WTC11 (cell line): ENCODE data around the gene CUL1. TPM values are rescaled to one million over a fixed set of nuclear protein-coding genes. Genes with fewer than 3 reads are reported as not detected.

Experiments used
- ATAC-seq: fragments of 200-7000 bp; cut with Tn5 transposase; 2 replicates; pipeline ENCODE4 v1.10.0; 2021; ENCODE audit warnings: mild to moderate bottlenecking, moderate library complexity
- CTCF ChIA-PET: fragments of 300-600 bp; sonication (Branson Sonifier 250); formaldehyde crosslinking; loops from one replicate; lab custom pipeline; 2021; ENCODE audit warnings: antibody characterized with exemption; lab: Charles Lee
- POLR2A ChIA-PET: fragments of 350-600 bp; sonication (Branson Sonifier 250); formaldehyde crosslinking; loops from one replicate; lab custom pipeline; 2021; ENCODE audit warnings: antibody characterized with exemption; lab: Charles Lee
- DNase-seq: peaks from one replicate; pipeline ENCODE4 v3.0.0; 2021; ENCODE audit warnings: low spot score
- H3K27ac Mint-ChIP-seq: 2 replicates; pipeline ENCODE4 v1.8.0; 2021; ENCODE audit warnings: mixed read lengths
- H3K27me3 Mint-ChIP-seq: 2 replicates; pipeline ENCODE4 v1.8.0; 2021; ENCODE audit warnings: low read depth, mild to moderate bottlenecking, moderate library complexity, mixed read lengths
- H3K36me3 Mint-ChIP-seq: 2 replicates; pipeline ENCODE4 v1.8.0; 2021; ENCODE audit warnings: mixed read lengths
- H3K4me1 Mint-ChIP-seq: 2 replicates; pipeline ENCODE4 v1.8.0; 2022; ENCODE audit warnings: mixed read lengths
- H3K4me3 Mint-ChIP-seq: 2 replicates; pipeline ENCODE4 v1.8.0; 2021; ENCODE audit warnings: mild to moderate bottlenecking, moderate library complexity, mixed read lengths
- H3K9me3 Mint-ChIP-seq: 2 replicates; pipeline ENCODE4 v1.8.0; 2021; ENCODE audit warnings: mixed read lengths
- ATF1 ChIP-seq: sonication (generic); formaldehyde crosslinking; IDR thresholded peaks from 2 replicates; pipeline ENCODE4 v1.8.1; 2023; ENCODE audit warnings: mild to moderate bottlenecking, moderate library complexity, missing genetic modification reagents
- CBFB ChIP-seq: sonication (generic); formaldehyde crosslinking; IDR thresholded peaks from 2 replicates; pipeline ENCODE4 v1.8.1; 2022; ENCODE audit warnings: mild to moderate bottlenecking, low read depth, missing genetic modification reagents
- CREM ChIP-seq: sonication (generic); formaldehyde crosslinking; IDR thresholded peaks from 2 replicates; pipeline ENCODE4 v1.8.1; 2022; ENCODE audit warnings: mild to moderate bottlenecking, missing genetic modification reagents, moderate library complexity
- GRHL2 ChIP-seq: fragments of 250-450 bp; sonication (Bioruptor Pico); IDR thresholded peaks from 2 replicates; pipeline ENCODE4 v1.8.0; 2022; ENCODE audit warnings: mild to moderate bottlenecking, moderate library complexity; ENCODE audit not compliant: insufficient replicate concordance, severe bottlenecking
- JUN ChIP-seq: sonication (generic); formaldehyde crosslinking; IDR thresholded peaks from 2 replicates; pipeline ENCODE4 v1.8.0; 2023; ENCODE audit warnings: mild to moderate bottlenecking, missing genetic modification reagents
- PRRX2 ChIP-seq: fragments of 250-450 bp; sonication (Bioruptor Pico); IDR thresholded peaks from 2 replicates; pipeline ENCODE4 v1.8.0; 2021; ENCODE audit warnings: mild to moderate bottlenecking
- RELA ChIP-seq: sonication (generic); formaldehyde crosslinking; IDR thresholded peaks from 2 replicates; pipeline ENCODE4 v1.8.1; 2022; ENCODE audit warnings: missing genetic modification reagents, mild to moderate bottlenecking, borderline replicate concordance
- ZNF121 ChIP-seq: sonication (generic); formaldehyde crosslinking; IDR thresholded peaks from 2 replicates; pipeline ENCODE4 v1.8.0; 2023; ENCODE audit warnings: missing genetic modification reagents
- ZNF263 ChIP-seq: sonication (generic); formaldehyde crosslinking; IDR thresholded peaks from 2 replicates; pipeline ENCODE4 v1.8.1; 2022; ENCODE audit warnings: low read depth, mild to moderate bottlenecking, moderate library complexity, missing genetic modification reagents
- ZNF416 ChIP-seq: fragments of 250-450 bp; sonication (Bioruptor Pico); IDR thresholded peaks from 2 replicates; pipeline ENCODE4 v1.9.0; 2021; ENCODE audit warnings: mild to moderate bottlenecking, inconsistent platforms
- total RNA-seq: library from RNA; stranded (reverse); gene quantifications from 3 replicates; pipeline ENCODE4 v1.2.3, GENCODE V29; 2021
- TF ChIP-seq, protein P1 (sequence below): sonication (generic); formaldehyde crosslinking; IDR thresholded peaks from 2 replicates; pipeline ENCODE4 v1.8.1; 2023; ENCODE audit warnings: mild to moderate bottlenecking, moderate library complexity, missing genetic modification reagents
- TF ChIP-seq, protein P2 (sequence below): fragments of 250-450 bp; sonication (Bioruptor Pico); IDR thresholded peaks from 2 replicates; pipeline ENCODE4 v1.9.0; 2021; ENCODE audit warnings: mild to moderate bottlenecking
- TF ChIP-seq, protein P3 (sequence below): sonication (generic); formaldehyde crosslinking; IDR thresholded peaks from 2 replicates; pipeline ENCODE4 v1.8.1; 2023; ENCODE audit warnings: mild to moderate bottlenecking, missing genetic modification reagents
- TF ChIP-seq, protein P4 (sequence below): sonication (generic); formaldehyde crosslinking; IDR thresholded peaks from 2 replicates; pipeline ENCODE4 v1.8.0; 2022; ENCODE audit warnings: mild to moderate bottlenecking, missing genetic modification reagents
- TF ChIP-seq, protein P5 (sequence below): fragments of 200-600 bp; IDR thresholded peaks from 2 replicates; pipeline ENCODE4 v1.8.0; 2022; ENCODE audit warnings: antibody characterized with exemption
- TF ChIP-seq, protein P6 (sequence below): sonication (generic); formaldehyde crosslinking; IDR thresholded peaks from 2 replicates; pipeline ENCODE4 v1.8.1; 2023; ENCODE audit warnings: mild to moderate bottlenecking, missing genetic modification reagents, moderate library complexity
- TF ChIP-seq, protein P7 (sequence below): fragments of 250-450 bp; sonication (Bioruptor Pico); IDR thresholded peaks from 2 replicates; pipeline ENCODE4 v1.9.0; 2021; ENCODE audit warnings: mild to moderate bottlenecking

The CUL1 gene
- total RNA-seq, 1 experiment from 2014 or later = 50.5 TPM

DNA sequence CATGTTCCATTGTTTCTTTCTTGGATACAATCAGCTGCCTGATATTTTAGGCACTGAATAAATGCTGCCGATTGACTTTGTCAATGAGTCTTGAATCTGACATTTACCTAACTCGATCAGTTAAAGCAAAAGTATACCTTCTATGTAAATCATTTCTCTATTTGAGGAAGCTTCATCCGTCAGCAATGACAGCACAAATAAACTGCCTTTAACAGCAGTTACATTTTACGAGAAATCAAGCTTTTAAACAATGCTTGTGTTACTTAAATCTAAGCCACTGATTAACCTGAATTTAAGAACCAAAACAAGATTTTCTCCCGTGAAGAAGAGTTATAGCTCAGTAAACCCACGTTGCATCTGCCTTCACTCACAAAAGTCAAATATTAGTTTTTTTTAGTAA is 71.3 kb downstream of the CUL1 start:
- H3K4me1 Mint-ChIP-seq = peaks cover 34% of the 10 kb centered on the region
- H3K4me3 Mint-ChIP-seq = no peak overlapping the region
- H3K27me3 Mint-ChIP-seq = no peaks in the 10 kb centered on the region
- no peaks in the 10 kb centered on the region for H3K9me3 Mint-ChIP-seq
- 0 out of 2 replicates have a peak overlapping the region, but pooled peaks have one; percentile 7 for H3K27ac Mint-ChIP-seq
- ATAC-seq = no peak
- ChIA-PET CTCF (interaction anchor here (0.6 kb wide), 1 partner anchor 173 kb away, joined by 3 read pairs; no protein-coding TSS in a partner anchor), POLR2A (no interaction called here)
- DNase-seq = no peak
- peaks cover 27% of the 10 kb centered on the region for H3K36me3 Mint-ChIP-seq
- TF ChIP-seq ZNF416 (CRISPR knock-in tag) = no peak
- TF ChIP-seq, protein P1, sequence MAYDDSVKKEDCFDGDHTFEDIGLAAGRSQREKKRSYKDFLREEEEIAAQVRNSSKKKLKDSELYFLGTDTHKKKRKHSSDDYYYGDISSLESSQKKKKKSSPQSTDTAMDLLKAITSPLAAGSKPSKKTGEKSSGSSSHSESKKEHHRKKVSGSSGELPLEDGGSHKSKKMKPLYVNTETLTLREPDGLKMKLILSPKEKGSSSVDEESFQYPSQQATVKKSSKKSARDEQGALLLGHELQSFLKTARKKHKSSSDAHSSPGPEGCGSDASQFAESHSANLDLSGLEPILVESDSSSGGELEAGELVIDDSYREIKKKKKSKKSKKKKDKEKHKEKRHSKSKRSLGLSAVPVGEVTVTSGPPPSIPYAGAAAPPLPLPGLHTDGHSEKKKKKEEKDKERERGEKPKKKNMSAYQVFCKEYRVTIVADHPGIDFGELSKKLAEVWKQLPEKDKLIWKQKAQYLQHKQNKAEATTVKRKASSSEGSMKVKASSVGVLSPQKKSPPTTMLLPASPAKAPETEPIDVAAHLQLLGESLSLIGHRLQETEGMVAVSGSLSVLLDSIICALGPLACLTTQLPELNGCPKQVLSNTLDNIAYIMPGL (CRISPR knock-in tag) = no peak
- no peak for TF ChIP-seq ZNF121
- no peak for TF ChIP-seq GRHL2 (CRISPR knock-in tag)
- TF ChIP-seq, protein P2, sequence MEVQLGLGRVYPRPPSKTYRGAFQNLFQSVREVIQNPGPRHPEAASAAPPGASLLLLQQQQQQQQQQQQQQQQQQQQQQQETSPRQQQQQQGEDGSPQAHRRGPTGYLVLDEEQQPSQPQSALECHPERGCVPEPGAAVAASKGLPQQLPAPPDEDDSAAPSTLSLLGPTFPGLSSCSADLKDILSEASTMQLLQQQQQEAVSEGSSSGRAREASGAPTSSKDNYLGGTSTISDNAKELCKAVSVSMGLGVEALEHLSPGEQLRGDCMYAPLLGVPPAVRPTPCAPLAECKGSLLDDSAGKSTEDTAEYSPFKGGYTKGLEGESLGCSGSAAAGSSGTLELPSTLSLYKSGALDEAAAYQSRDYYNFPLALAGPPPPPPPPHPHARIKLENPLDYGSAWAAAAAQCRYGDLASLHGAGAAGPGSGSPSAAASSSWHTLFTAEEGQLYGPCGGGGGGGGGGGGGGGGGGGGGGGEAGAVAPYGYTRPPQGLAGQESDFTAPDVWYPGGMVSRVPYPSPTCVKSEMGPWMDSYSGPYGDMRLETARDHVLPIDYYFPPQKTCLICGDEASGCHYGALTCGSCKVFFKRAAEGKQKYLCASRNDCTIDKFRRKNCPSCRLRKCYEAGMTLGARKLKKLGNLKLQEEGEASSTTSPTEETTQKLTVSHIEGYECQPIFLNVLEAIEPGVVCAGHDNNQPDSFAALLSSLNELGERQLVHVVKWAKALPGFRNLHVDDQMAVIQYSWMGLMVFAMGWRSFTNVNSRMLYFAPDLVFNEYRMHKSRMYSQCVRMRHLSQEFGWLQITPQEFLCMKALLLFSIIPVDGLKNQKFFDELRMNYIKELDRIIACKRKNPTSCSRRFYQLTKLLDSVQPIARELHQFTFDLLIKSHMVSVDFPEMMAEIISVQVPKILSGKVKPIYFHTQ (CRISPR knock-in tag) = no peak
- TF ChIP-seq, protein P3, sequence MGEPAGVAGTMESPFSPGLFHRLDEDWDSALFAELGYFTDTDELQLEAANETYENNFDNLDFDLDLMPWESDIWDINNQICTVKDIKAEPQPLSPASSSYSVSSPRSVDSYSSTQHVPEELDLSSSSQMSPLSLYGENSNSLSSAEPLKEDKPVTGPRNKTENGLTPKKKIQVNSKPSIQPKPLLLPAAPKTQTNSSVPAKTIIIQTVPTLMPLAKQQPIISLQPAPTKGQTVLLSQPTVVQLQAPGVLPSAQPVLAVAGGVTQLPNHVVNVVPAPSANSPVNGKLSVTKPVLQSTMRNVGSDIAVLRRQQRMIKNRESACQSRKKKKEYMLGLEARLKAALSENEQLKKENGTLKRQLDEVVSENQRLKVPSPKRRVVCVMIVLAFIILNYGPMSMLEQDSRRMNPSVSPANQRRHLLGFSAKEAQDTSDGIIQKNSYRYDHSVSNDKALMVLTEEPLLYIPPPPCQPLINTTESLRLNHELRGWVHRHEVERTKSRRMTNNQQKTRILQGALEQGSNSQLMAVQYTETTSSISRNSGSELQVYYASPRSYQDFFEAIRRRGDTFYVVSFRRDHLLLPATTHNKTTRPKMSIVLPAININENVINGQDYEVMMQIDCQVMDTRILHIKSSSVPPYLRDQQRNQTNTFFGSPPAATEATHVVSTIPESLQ (CRISPR knock-in tag) = no peak
- no peak for TF ChIP-seq ATF1 (CRISPR knock-in tag)
- TF ChIP-seq, protein P4, sequence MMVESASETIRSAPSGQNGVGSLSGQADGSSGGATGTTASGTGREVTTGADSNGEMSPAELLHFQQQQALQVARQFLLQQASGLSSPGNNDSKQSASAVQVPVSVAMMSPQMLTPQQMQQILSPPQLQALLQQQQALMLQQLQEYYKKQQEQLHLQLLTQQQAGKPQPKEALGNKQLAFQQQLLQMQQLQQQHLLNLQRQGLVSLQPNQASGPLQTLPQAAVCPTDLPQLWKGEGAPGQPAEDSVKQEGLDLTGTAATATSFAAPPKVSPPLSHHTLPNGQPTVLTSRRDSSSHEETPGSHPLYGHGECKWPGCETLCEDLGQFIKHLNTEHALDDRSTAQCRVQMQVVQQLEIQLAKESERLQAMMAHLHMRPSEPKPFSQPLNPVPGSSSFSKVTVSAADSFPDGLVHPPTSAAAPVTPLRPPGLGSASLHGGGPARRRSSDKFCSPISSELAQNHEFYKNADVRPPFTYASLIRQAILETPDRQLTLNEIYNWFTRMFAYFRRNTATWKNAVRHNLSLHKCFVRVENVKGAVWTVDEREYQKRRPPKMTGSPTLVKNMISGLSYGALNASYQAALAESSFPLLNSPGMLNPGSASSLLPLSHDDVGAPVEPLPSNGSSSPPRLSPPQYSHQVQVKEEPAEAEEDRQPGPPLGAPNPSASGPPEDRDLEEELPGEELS (CRISPR knock-in tag) = no peak
- TF ChIP-seq CBFB (CRISPR knock-in tag) = no peak
- TF ChIP-seq CREM (CRISPR knock-in tag) = no peak
- no peak for TF ChIP-seq PRRX2
- TF ChIP-seq, protein P5, sequence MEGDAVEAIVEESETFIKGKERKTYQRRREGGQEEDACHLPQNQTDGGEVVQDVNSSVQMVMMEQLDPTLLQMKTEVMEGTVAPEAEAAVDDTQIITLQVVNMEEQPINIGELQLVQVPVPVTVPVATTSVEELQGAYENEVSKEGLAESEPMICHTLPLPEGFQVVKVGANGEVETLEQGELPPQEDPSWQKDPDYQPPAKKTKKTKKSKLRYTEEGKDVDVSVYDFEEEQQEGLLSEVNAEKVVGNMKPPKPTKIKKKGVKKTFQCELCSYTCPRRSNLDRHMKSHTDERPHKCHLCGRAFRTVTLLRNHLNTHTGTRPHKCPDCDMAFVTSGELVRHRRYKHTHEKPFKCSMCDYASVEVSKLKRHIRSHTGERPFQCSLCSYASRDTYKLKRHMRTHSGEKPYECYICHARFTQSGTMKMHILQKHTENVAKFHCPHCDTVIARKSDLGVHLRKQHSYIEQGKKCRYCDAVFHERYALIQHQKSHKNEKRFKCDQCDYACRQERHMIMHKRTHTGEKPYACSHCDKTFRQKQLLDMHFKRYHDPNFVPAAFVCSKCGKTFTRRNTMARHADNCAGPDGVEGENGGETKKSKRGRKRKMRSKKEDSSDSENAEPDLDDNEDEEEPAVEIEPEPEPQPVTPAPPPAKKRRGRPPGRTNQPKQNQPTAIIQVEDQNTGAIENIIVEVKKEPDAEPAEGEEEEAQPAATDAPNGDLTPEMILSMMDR = no peak

DNA sequence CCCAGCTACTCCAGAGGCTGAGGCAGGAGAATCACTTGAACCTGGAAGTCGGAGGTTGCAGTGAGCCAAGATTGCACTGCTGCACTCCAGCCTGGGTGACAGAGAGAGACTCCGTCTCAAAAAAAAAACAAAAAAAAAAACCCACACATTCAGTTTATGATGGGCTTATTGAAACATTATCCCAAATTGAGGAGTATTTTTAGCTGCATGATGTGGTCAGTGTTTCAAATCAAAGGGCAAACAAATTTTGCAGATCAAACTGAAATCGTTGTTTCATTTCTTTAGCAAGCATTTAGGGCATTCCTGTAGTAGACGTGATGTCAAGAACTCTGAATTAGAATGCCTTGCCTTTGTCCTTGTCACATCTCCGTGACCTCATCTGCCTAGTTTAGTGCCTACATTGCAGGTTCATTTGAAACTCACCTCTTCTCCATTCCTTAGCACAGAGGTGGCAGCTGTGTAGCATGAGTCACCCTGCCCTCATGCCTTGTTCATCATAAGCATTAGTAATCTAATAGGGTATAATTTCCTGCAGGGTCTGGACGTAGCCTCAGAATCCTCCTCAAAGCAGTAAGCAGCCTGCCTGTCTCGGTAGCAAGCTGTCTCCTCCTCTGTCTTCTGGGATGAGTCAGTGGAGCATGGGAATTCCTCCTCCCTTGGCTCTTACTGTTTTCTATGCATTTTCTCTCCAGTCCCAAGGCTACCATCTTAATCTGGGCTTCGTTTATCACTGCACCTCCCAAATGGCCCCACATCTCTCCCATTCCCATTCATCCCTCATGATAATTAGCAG is 73.8 kb downstream of the CUL1 start:
- Mint-ChIP-seq H3K9me3 (no peaks in the 10 kb centered on the region), H3K4me3 (no peak overlapping the region), H3K27ac (peak overlapping the region; percentile 78), H3K27me3 (no peaks in the 10 kb centered on the region), H3K4me1 (peaks cover 55% of the 10 kb centered on the region), H3K36me3 (peaks cover 25% of the 10 kb centered on the region)
- DNase-seq (no peak), ATAC-seq (no peak; the same call in 1 of the 2 replicates)
- ChIA-PET CTCF (no interaction called here), POLR2A (interaction anchor here (0.7 kb wide), 1 partner anchor 429 kb away, joined by 6 read pairs; no protein-coding TSS in a partner anchor)
- TF ChIP-seq, protein P4 (CRISPR knock-in tag) = no peak
- TF ChIP-seq ZNF263 (no peak), ZNF416 (CRISPR knock-in tag) (no peak), RELA (CRISPR knock-in tag) (no peak), JUN (no peak), ZNF121 (no peak)
- TF ChIP-seq, protein P6, sequence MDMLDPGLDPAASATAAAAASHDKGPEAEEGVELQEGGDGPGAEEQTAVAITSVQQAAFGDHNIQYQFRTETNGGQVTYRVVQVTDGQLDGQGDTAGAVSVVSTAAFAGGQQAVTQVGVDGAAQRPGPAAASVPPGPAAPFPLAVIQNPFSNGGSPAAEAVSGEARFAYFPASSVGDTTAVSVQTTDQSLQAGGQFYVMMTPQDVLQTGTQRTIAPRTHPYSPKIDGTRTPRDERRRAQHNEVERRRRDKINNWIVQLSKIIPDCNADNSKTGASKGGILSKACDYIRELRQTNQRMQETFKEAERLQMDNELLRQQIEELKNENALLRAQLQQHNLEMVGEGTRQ (CRISPR knock-in tag) = no peak
- TF ChIP-seq, protein P7, sequence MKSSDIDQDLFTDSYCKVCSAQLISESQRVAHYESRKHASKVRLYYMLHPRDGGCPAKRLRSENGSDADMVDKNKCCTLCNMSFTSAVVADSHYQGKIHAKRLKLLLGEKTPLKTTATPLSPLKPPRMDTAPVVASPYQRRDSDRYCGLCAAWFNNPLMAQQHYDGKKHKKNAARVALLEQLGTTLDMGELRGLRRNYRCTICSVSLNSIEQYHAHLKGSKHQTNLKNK (CRISPR knock-in tag) = no peak
